Measurements from ENCODE around the gene AMIGO1.

- TF ChIP-seq POLR2A (IDR thresholded peaks at IDR 0.05), result no peak
- TF ChIP-seq, protein P1, sequence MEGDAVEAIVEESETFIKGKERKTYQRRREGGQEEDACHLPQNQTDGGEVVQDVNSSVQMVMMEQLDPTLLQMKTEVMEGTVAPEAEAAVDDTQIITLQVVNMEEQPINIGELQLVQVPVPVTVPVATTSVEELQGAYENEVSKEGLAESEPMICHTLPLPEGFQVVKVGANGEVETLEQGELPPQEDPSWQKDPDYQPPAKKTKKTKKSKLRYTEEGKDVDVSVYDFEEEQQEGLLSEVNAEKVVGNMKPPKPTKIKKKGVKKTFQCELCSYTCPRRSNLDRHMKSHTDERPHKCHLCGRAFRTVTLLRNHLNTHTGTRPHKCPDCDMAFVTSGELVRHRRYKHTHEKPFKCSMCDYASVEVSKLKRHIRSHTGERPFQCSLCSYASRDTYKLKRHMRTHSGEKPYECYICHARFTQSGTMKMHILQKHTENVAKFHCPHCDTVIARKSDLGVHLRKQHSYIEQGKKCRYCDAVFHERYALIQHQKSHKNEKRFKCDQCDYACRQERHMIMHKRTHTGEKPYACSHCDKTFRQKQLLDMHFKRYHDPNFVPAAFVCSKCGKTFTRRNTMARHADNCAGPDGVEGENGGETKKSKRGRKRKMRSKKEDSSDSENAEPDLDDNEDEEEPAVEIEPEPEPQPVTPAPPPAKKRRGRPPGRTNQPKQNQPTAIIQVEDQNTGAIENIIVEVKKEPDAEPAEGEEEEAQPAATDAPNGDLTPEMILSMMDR (IDR thresholded peaks at IDR 0.05), result no peak
Measured at GRCh38 chr1:109508873-109509175, 703 bp downstream of the AMIGO1 start.

Data from adrenal gland (tissue), 5 donors.